GM21360 (cell line): ENCODE data around the gene SLC37A1.
"Not testable (repeated sequence)": the region's sequence is repeated elsewhere in the genome, so short reads cannot be mapped to it uniquely, and the experiment has no call there.

Experiments
- ATAC-seq: cut with Tn5 transposase; IDR thresholded peaks from one replicate; pipeline ENCODE4 v1.9.1; 2021; ENCODE audit warnings: mild to moderate bottlenecking, moderate library complexity; ENCODE audit not compliant: unreplicated experiment

SLC37A1 gene

DNA sequence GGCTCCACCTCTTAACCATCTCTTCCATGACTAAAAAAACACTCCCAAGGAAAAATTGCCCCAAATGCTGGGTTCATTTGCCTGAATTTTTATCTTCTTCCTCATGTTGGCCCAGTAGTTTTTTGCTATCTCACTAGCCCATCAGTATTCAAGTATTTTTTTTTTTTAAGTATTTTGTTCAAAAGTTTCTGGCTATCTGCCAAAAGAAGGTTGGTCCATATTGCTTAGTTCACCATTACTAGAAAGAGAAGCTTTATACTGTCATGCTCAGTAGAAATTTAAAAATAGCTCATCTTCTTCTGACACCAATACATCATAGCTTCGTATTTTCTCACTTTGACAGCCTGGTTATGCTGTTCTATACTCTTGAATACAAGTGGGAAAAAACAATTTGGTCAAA is 98.7 kb downstream of the SLC37A1 start:
- no peak for ATAC-seq

DNA sequence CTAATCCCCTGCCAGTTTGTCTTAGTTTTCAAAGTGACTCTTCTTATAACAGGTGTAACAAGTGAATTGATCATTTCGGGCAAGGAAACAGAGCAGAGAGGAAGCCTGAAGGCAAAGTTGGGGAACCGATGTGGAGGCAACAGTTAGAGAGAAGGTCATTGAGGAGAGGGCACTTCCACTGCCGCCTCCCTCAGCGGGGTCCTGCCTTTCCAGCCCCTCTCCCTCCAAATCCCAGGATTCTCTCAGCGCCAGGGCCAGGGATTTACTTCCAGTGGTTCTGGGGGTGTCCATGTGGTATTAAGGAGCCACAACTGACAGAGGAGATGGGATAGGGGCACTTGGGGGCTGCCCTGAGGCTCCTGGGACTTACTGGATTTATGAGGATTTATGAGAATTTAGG is 100.1 kb downstream of the SLC37A1 start:
- no peak for ATAC-seq

DNA sequence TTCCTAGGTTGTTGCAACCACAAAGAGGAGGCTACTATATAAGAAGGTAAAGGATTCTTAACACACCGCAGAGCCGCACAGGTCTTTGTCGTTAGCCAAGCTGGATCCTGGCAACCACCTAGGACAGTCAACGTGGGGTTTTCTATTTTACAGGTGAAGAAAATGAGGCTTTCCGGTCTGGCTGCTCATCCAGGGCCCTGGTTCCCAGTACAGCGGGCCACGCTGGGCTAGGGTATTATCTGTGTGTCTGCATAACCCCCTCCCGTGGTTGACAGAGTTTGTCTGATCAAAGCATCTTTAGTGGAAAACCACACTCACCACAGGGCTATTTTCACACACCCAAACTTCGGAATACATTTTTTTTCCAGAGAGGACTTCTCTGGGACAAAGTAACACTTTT is 100.7 kb downstream of the SLC37A1 start:
- ATAC-seq: no peak

DNA sequence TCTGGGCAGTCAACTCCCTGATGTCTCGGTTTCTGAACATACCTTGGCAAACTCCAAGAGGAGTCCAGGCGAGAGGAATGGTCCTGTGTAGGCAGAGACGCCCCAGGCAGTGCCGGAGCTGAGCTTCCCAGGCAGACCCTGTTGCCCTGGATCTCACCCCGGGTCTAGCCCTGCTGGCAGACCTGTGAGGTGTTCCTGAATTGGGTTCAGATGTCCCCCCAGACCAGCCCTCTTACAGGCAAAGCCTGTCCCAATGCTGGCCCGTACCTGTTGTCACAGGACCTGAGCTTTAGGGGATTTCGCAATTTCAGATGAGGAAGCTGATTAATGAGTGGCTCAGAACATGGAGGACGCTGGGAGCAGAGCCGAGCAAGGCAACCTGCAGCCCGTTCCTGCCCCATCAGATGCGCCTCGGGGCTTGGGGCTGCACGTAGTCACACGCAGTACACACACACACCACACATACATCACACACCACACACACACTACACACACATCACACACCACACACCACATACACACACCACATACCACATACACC is 101.2 kb downstream of the SLC37A1 start:
- no peak for ATAC-seq

DNA sequence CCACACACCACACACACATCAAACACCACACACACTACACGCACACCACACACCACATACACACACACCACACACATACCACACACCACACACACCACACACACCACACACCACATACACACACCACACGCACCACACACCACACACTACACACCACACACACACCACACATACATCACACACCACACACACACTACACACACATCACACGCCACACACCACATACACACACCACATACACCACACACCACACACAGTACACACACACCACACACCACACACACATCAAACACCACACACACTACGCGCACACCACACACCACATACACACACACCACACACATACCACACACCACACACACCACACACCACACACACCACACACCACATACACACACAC is 101.7 kb downstream of the SLC37A1 start:
- ATAC-seq: not testable (repeated sequence)

DNA sequence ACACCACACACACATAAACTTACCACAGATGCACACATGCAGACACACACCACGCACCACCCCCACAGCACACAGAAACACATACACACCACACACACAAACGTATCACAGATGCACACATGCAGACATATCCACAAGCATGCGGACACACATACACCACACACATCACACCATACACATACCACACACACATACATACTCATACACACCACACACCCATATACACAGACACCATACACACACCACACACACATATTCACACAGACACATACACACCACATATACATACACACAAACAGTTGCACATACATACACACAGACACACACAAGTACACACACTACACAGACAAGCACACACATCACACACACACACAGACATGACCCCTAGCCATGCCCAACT is 102.3 kb downstream of the SLC37A1 start:
- ATAC-seq: no peak

DNA sequence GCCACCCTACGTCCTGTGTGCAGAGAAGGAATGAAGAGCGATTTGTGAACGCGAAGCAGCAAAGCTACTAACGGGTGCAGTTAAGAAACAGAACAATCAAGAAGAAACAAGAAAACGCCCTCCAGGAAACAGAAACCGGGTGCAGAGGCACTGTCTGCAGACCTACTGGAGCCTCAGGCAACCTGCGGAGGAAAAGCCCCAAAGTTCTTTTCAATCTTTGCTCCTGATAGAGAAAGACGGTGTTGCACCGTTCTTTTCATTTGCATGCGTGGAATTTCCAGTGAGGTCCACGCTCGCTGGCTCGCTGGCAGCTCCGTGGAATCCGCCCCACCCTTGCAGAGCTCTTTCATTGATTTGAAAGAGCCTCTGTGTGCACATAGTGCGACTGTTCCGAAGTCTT is 102.8 kb downstream of the SLC37A1 start:
- no peak for ATAC-seq

DNA sequence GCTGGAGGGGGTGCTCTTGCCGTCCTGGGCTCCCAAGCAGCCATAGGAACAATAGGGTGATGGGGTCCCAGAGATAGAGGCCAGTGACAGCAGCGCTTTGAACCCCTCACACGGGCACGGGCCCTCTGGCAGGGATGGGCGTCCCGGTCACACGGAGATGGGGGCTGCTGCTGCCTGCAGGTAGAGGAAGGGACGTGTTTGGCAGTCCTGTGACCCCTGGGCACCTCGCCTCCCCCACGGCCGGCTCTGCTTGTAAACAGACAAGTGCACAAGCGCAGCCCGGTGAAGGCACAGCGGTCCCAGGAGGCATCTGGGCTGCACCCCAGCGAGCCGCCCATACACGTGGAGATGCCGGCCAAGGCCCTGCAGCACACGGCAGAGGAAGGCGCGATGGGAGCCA is 103.3 kb downstream of the SLC37A1 start:
- ATAC-seq: no peak

DNA sequence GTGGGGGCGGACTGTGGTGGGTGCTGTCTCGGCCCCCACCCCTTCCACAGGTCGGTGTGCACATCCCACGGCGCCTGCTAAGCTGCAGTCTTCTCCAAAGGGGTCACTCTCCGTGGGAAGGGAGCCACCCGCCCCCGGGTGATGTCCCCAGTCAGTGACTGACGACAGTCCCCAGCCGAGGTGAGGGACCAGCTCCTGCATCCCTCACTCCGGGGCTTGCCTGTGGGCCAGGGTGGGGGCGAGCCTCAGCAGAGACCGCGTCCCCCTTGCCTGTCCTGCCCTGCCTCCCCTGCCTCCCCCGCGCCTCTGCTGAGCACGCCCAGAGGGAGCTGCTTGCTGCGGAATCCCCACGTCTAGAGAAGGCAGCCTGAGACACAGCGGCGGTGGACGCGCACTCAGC is 103.8 kb downstream of the SLC37A1 start:
- no peak for ATAC-seq

DNA sequence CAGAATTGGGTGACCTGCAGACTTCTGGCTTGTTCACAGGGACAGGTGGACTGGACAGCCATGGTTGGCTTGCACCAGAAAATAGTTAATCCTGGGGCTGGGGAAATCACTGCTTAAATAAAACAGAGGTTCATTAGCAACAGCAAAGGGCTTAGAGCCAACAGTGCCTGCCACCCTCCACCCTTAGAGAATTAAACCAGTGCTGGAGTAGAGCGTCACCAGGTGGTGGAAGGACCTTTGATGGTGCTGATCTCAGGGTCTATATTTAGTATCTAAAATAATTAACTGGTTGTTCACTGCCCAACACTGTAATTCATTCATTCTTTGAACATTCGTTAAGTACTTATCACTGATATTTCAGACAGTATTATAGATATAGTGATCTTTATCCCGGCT is 105.1 kb downstream of the SLC37A1 start:
- no peak for ATAC-seq

DNA sequence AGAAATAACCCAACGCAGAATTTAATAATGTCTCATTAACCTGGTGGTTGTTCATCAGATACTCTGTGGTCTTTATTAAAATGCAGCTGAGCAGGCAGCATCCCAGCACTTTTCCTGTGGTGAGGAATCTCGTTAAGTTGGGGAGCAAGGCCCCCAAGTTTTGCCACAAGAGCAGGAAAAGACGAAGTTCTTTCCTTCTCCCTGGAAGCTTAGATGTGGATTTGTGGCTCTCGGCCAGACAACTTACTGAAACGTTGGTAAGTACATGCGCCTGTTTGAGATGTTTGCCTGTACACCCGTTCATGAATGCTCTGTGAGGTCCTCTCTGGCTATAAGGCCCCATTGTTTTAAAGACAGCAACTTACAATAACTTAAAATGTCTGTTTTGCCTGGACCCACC is 105.5 kb downstream of the SLC37A1 start:
- no peak for ATAC-seq

DNA sequence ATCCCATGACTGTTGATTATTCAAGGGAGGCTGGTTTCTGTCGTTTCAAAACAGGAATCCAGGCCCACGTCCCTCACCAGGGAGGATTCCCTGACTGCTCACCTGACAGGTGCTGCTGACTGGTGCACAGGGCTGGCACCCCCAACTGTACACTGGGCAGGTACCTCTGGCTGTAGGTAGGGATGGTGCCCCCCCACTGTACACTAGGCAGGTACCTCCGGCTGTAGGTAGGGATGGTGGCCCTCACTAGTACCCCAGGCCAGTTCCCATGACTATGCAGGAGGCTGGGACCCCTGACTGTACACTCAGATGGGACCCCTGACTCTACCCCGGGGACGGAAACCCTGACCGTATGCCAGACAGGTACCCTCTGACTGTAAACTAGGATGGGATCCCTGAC is 106.2 kb downstream of the SLC37A1 start:
- no peak for ATAC-seq

DNA sequence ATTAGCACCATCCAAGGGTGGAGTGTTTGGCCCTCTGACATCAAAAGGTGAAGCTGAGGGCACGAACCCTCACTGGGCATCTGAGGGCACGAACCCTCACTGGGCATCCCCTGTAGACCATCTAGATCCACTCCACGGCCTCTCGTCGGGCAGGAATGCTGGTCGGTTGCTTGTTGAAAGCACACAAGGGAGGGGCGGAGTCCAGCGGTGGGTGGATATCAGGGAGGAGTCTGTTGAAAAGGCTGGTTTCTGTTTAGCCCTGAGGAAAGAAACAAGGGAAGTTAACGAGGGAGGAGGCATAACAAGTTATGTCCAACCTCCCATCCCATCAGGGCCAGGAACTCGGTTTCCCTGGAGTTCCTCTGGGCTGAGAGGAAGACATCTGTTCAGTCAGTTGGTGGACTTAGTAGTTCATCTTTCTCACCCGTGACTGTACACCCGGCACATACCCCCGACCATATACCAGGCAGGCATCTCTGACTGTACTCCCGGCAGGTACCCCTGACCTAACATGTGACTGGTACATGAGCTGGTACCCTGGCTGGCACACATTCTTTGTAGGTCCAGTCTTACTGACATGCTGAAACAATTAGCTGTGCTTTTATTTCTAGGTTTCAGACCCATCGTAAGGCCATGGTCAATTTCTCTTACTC is 107.6 kb downstream of the SLC37A1 start:
- ATAC-seq: no peak

DNA sequence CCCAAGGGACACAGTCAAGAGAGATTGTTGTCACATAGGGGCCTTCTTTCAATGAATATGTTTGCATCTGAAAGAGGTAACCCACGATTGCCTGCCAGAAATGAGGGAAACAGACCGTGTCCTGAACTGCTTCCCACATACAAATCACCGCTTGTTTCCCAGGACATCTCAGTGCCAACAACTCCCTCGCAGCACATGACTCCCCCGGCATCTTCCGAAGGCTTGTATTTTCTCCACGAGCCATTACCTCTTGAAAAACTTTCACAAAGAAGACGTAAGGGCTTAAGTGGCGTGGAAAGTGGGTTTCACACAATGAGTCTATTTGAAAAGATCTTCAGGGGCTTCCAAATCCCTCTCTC is 108.1 kb downstream of the SLC37A1 start:
- ATAC-seq: no peak

DNA sequence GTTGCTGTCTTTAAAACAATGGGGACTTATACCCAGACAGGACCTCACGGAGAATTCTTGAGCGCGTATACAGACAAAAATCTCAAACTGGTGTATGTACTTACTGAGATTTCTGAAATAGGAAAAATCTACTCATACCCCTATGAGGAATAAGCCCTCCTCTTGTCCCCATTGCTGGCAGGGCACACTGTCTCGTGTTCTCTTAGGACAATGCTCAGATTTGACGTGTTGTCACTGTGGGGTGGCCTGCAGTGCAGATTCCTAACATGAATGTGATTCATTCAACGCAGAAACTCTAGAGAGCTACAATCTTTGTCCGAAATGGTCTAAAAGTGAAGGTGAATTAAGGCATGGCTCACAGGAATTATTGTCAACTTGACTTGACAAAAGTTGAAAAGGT is 108.6 kb downstream of the SLC37A1 start:
- ATAC-seq: no peak

DNA sequence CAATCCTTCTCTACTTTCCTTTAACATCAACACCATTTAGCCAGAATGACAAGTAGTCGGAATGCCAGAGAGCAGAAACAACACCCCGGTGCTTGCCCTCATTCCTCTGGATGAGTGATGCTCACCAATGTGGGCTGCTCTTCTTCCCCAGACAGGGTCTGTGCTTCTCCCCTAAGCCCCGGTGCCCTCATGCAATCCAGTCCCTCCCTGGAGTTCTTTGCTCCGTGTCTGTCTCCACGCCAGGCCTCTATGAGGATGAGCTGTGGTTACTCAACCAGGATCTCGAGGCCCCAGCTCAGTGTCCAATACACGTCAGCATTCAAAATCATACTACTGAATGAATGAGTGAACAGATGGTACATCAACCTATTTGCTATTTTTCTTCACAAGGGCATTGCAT is 110.0 kb downstream of the SLC37A1 start:
- no peak for ATAC-seq

DNA sequence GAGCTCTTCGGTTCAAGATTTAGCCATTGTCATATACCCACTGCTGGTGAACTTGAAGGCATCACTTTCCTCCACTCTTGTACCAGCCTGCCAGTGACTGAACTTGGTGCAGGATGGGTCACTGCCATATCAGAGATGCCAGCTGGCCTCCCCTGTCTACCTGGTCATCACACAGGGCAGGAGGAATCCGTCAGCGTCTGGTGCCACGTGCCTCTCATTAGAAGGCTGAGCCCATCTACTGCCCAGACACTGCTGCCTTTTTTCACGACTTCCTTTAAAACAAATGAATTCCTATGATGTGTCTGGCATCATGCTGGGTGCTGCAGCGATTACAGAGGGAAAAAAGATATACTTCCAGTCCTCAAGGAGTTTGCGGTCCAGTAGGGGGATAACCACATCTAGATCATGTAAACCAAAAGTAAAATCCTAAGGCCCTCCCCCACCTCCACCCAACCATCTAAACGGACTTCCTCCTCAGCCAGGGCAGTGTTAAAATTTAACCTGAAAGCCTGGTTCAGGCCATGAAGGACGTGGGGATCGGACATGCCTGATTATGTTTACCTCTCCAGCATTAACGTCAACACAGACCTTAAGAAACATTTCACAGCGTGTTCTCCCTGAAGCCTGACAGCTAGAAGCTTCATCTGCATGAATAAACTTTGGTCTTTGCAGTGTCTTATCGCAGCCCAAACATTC is 110.6 kb downstream of the SLC37A1 start:
- ATAC-seq: no peak

DNA sequence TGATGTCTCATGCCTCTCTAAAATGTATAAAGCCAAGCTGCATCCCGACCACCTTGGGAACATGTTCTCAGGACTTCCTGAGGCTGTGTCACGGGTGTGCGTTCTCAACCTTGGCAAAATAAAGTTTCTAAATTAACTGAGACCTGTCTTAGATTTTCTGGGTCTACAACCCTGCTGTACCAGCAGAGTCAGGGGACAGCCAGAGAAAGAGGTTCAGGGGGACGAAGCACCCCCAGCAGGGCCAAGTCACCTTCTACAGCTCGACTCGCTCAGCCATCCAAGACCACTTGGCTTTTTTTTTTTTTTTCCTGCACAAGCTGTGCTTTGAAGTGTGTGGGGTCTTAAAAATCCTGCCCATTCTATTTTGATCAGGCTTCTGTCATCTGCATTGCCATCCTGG is 111.3 kb downstream of the SLC37A1 start:
- ATAC-seq: no peak

DNA sequence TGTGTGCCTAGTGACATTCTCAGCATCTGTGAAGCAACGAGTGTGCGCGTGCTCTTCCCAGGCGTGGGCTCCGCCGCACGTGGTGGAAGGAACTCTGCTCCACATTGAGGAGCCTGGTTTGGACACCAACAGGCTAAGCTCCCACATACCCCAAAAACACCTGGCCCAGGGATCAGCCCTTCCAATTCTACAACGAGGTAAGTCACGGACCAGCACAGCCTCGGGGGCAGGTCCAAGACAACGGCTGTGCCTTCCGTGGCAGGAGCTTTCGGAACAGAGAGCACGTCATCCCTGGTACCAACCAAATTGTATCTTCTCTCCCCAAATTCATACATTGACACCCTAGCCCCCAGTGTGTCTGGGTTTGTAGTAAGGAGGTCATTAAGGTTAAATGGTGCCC is 112.5 kb downstream of the SLC37A1 start:
- ATAC-seq: no peak

DNA sequence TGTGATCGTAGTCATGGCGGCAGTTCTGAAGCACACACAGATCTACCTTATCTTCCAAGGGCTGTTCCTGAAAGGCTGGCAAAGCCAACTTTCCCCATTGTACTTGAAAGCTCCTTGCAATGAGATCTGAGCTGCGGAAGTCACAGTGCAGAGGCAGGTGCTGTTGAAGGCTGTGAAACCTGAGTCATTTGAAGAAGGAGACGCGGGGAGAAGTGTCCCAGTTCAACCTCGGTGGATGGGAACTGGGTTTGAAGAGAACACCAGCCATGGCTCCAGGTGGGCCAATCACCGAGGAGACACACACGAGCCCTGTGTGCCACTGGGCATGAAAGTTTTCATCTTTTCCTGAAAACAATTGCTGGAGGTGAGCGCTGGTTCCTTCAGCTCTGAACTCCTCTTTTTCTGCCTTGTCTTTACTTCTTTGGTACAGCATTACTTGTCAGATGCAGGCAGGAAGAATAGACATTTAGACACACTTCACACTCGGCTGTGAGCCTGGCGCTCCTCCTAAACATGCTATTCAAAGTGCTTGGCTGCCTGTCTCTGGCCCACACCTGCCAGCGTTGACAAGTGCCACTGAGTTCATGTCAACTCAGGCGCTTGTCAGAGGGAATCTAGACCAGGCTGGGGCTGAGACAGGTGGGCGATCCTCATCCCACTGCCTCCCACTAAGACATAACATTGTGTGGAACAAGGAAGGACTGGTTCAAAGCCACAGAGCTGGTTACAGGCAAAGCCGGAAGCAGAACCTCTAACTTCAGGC is 114.1 kb downstream of the SLC37A1 start:
- no peak for ATAC-seq

DNA sequence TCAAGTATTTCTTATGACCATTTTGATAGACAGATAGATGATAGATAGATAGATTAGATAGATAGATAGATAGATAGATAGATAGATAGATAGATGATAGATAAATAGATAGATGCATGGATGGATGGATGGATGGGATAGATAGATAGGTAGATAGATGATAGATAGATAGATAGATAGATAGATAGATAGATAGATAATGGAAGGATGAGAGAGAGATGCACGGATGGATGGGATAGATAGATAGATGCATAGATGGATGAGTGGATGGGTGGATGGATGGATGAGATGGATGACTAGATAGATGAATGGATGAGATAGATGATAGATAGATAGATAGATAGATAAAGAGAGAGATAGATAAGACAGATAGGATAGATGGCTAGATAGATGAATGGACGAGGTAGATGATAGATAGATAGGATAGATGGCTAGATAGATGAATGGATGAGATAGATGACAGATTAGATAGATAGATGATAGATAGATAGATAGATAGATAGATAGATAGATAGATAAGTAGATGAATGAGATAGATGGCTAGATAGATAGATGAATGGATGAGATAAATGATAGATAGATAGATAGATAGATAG is 114.9 kb downstream of the SLC37A1 start:
- ATAC-seq: not testable (repeated sequence)
